HepG2 (cell line): ENCODE data around the gene ULBP2. TPM values are rescaled to one million over a fixed set of nuclear protein-coding genes. Genes with fewer than 3 reads are reported as not detected.
A peak's percentile ranks its signal among the peaks of the same experiment; 100 is the strongest.

Experiments
- ATAC-seq: fragments of 200-7000 bp; cut with Tn5 transposase; 3 replicates; pipeline ENCODE4 v1.9.1; 2020; ENCODE audit warnings: mild to moderate bottlenecking, moderate library complexity
- BruUV-seq: library from RNA; stranded (reverse); fragments of 400-500 nt; replicated peaks from 2 replicates; lab custom pipeline; 2021; lab: Mats Ljungman, UMichigan
- CTCF ChIA-PET: fragments of 300-600 bp; formaldehyde crosslinking; extraction: SDS; loops from one replicate; lab custom pipeline; 2021; ENCODE audit warnings: low total read pairs, inconsistent platforms, low intra/inter-chr PET ratio; lab: Yijun Ruan, JAX
- POLR2A ChIA-PET: fragments of 350-600 bp; sonication (Branson Sonifier 250); formaldehyde crosslinking; loops from one replicate; lab custom pipeline; 2020; ENCODE audit warnings: antibody characterized with exemption, inconsistent platforms; lab: Yijun Ruan, JAX
- DNase-seq: peaks from one replicate; pipeline ENCODE4 v3.0.0-alpha.2; 2015; ENCODE audit warnings: low spot score
- FAIRE-seq: peaks from 3 replicates; lab custom pipeline; 2011; peaks lifted over from hg19 to GRCh38; lab: Jason Lieb, UNC
- H2AFZ ChIP-seq: one replicate; pipeline ENCODE4 v1.6.1; 2011; ENCODE audit warnings: low read length, inconsistent platforms
- H3K27ac ChIP-seq: fragments of 300-600 bp; 3 replicates; pipeline ENCODE4 v1.8.0; 2011; ENCODE audit warnings: mixed run types, mild to moderate bottlenecking, mixed read lengths, low read length, inconsistent platforms; ENCODE audit not compliant: insufficient read depth; ENCODE audit errors: extremely low read length
- H3K27me3 ChIP-seq, 2 experiments: fragments of 200-600 bp in 1 of 2; 2 replicates in 1 of 2; 3 replicates in 1 of 2; pipeline versions ENCODE4 v1.6.0 to v1.8.0; 2011; ENCODE audit warnings: low read length in 2 of 2, mild to moderate bottlenecking in 2 of 2, moderate library complexity in 2 of 2, inconsistent platforms in 1 of 2; ENCODE audit not compliant: insufficient read depth in 2 of 2, control insufficient read depth in 1 of 2
- H3K36me3 ChIP-seq, 2 experiments: fragments of 200-600 bp in 1 of 2; replicated peaks in 1 of 2; 2 replicates in 1 of 2; 3 replicates in 1 of 2; pipeline versions ENCODE4 v1.5.1 to v1.8.0; 2011; ENCODE audit warnings: low read length in 2 of 2, inconsistent platforms in 1 of 2; ENCODE audit not compliant: insufficient read depth in 2 of 2, control insufficient read depth in 1 of 2
- H3K4me1 ChIP-seq: 2 replicates; pipeline ENCODE4 v1.5.1; 2012; ENCODE audit warnings: low read length, inconsistent platforms; ENCODE audit not compliant: insufficient read depth
- H3K4me2 ChIP-seq: 2 replicates; pipeline ENCODE4 v1.6.0; 2011; ENCODE audit warnings: low read depth, low read length, inconsistent platforms
- H3K4me3 ChIP-seq, 3 experiments: fragments of 200-600 bp in 1 of 3; sonication (generic), shearing (Covaris generic) in 1 of 3; replicated peaks in 1 of 3; 2 replicates each; pipeline ENCODE4 v1.5.1; 2011 to 2016; ENCODE audit warnings: low read length in 3 of 3, inconsistent platforms in 2 of 3, low read depth in 2 of 3, mild to moderate bottlenecking in 2 of 3, control low read depth in 1 of 3, mixed read lengths in 1 of 3; ENCODE audit not compliant: insufficient read depth in 1 of 3
- H3K79me2 ChIP-seq: one replicate; pipeline ENCODE4 v1.6.1; 2011; ENCODE audit warnings: low read length, inconsistent platforms; ENCODE audit not compliant: insufficient read depth
- H3K9ac ChIP-seq: 2 replicates; pipeline ENCODE4 v1.6.0; 2011; ENCODE audit warnings: mild to moderate bottlenecking, low read depth, low read length, inconsistent platforms; ENCODE audit not compliant: insufficient read depth
- H3K9me3 ChIP-seq: 2 replicates; pipeline ENCODE4 v1.5.1; 2012; ENCODE audit warnings: mild to moderate bottlenecking, low read length
- H4K20me1 ChIP-seq: 2 replicates; pipeline ENCODE4 v1.6.0; 2011; ENCODE audit warnings: inconsistent platforms, mild to moderate bottlenecking, low read length, moderate library complexity; ENCODE audit not compliant: insufficient read depth
- CSRNP1 ChIP-seq: sonication (generic); formaldehyde crosslinking; IDR thresholded peaks from 2 replicates; pipeline ENCODE4 v1.8.1; 2023; ENCODE audit warnings: mild to moderate bottlenecking, missing genetic modification reagents
- ELF3 ChIP-seq: IDR thresholded peaks from 2 replicates; pipeline ENCODE4 v1.6.1; 2016; ENCODE audit warnings: missing genetic modification reagents, missing compliant biosample characterization
- FLYWCH1 ChIP-seq: sonication (generic); formaldehyde crosslinking; IDR thresholded peaks from 2 replicates; pipeline ENCODE4 v1.8.1; 2023; ENCODE audit warnings: mild to moderate bottlenecking, missing genetic modification reagents
- FOSL1 ChIP-seq: sonication (generic); formaldehyde crosslinking; IDR thresholded peaks from 2 replicates; pipeline ENCODE4 v1.9.0; 2021; ENCODE audit warnings: missing genetic modification reagents, borderline replicate concordance
- FOXC1 ChIP-seq: sonication (generic); formaldehyde crosslinking; IDR thresholded peaks from 2 replicates; pipeline ENCODE4 v1.8.0; 2022; ENCODE audit warnings: mild to moderate bottlenecking, missing genetic modification reagents, borderline replicate concordance
- FOXJ3 ChIP-seq: sonication (generic); formaldehyde crosslinking; IDR thresholded peaks from 2 replicates; pipeline ENCODE4 v1.4.0; 2020; ENCODE audit warnings: missing genetic modification reagents, mild to moderate bottlenecking, borderline replicate concordance
- HNF1B ChIP-seq: sonication (generic); formaldehyde crosslinking; IDR thresholded peaks from 2 replicates; pipeline ENCODE4 v1.5.1; 2020; ENCODE audit warnings: mild to moderate bottlenecking, moderate library complexity, missing genetic modification reagents
- HNRNPLL ChIP-seq: fragments of 200-400 bp; formaldehyde crosslinking; IDR thresholded peaks from 2 replicates; pipeline ENCODE4 v1.6.1; 2017; ENCODE audit warnings: mild to moderate bottlenecking, low read depth, low read length; ENCODE audit not compliant: poor library complexity, severe bottlenecking
- HOXD1 ChIP-seq: sonication (generic); formaldehyde crosslinking; IDR thresholded peaks from 2 replicates; pipeline ENCODE4 v1.5.0; 2020; ENCODE audit warnings: missing genetic modification reagents
- NFE2 ChIP-seq: sonication (generic); formaldehyde crosslinking; IDR thresholded peaks from 2 replicates; pipeline ENCODE4 v1.4.0; 2020; ENCODE audit warnings: missing genetic modification reagents
- SIN3A ChIP-seq: IDR thresholded peaks from 2 replicates; pipeline ENCODE4 v1.6.1; 2011; ENCODE audit warnings: low read depth, mild to moderate bottlenecking, control low read depth, low read length, borderline replicate concordance
- TARDBP ChIP-seq: sonication (generic); formaldehyde crosslinking; IDR thresholded peaks from 2 replicates; pipeline ENCODE4 v1.8.0; 2022; ENCODE audit warnings: mild to moderate bottlenecking, missing genetic modification reagents
- ZBTB10 ChIP-seq: sonication (generic); formaldehyde crosslinking; IDR thresholded peaks from 2 replicates; pipeline ENCODE4 v1.4.0; 2020; ENCODE audit warnings: missing genetic modification reagents, borderline replicate concordance
- ZNF232 ChIP-seq: sonication (generic); formaldehyde crosslinking; IDR thresholded peaks from 2 replicates; pipeline ENCODE4 v1.4.0; 2020; ENCODE audit warnings: missing genetic modification reagents, borderline replicate concordance
- ZNF30 ChIP-seq: sonication (generic); formaldehyde crosslinking; IDR thresholded peaks from 2 replicates; pipeline ENCODE4 v1.5.0; 2020; ENCODE audit warnings: mild to moderate bottlenecking, missing genetic modification reagents
- ZNF484 ChIP-seq: sonication (generic); formaldehyde crosslinking; IDR thresholded peaks from 2 replicates; pipeline ENCODE4 v1.5.1; 2020; ENCODE audit warnings: mild to moderate bottlenecking, low read depth, missing genetic modification reagents, borderline replicate concordance
- ZNF562 ChIP-seq: sonication (generic); formaldehyde crosslinking; IDR thresholded peaks from 2 replicates; pipeline ENCODE4 v1.8.0; 2022; ENCODE audit warnings: missing genetic modification reagents, borderline replicate concordance
- ZNF616 ChIP-seq: sonication (generic); formaldehyde crosslinking; IDR thresholded peaks from 2 replicates; pipeline ENCODE4 v1.5.0; 2020; ENCODE audit warnings: low read depth, mild to moderate bottlenecking, missing genetic modification reagents
- WGBS: methylation state at CpG from one replicate; pipeline ENCODE4 v1.1.6; 2017; ENCODE audit warnings: low lambda C conversion rate; 5-methylcytosine and 5-hydroxymethylcytosine counted together
- in situ Hi-C: cut with HindIII; loops from 2 replicates; pipeline ENCODE4 v1.10.0; 2017; ENCODE audit warnings: low pct_unique_long_range_greater_than_20kb; ENCODE audit not compliant: extremely low pct_ligation_motif_present
- intact Hi-C: fragments of 100-400 bp; cut with micrococcal nuclease; formaldehyde crosslinking; loops from one replicate; pipeline ENCODE4 v1.10.0; 2022; ENCODE audit not compliant: unreplicated experiment
- polyA plus RNA-seq, 8 experiments: library from polyadenylated mRNA; depleted of rRNA in 3 of 8; stranded (reverse) in 7 of 8; unstranded in 1 of 8; fragments of >200 nt; fragmentation: Illumina TruSeq in 4 of 8; extraction: Trizol in 4 of 8; gene quantifications; 2 replicates each; pipeline versions ENCODE4 v1.2.1 to v1.2.3, GENCODE V29; 2011 to 2016; ENCODE audit warnings: low read depth in 4 of 8, missing spikeins in 1 of 8, mixed read lengths in 1 of 8; ENCODE audit not compliant: insufficient read depth in 1 of 8
- total RNA-seq, 5 experiments: library from RNA; depleted of rRNA; stranded (reverse); fragments of >200 nt; fragmentation: Illumina TruSeq; extraction: Trizol; gene quantifications; 2 replicates each; pipeline ENCODE4 v1.2.3, GENCODE V29; 2016; ENCODE audit warnings: low read depth in 1 of 5

Gene ULBP2
- total and polyA plus RNA-seq, 2 of the 13 experiments (the other 11 are each of a cell fraction or from before 2014, with no cell fraction given), result not detected

- Histone ChIP-seq H3K79me2 (no peaks in the 10 kb centered on the region), H3K4me1 (peaks cover 34% of the 10 kb centered on the region), H3K27me3 (peaks cover 13 to 74% of the 10 kb centered on the region in 2 experiments), H3K9ac (no peak within 1 kb of the TSS; the same call in 1 of the 2 replicates), H4K20me1 (no peaks in the 10 kb centered on the region), H3K4me3 (peak within 1 kb of the TSS; percentile 44 to 70 (median 58); a peak in 5 of 6 replicates), H2AFZ (no peak within 1 kb of the TSS), H3K4me2 (peak within 1 kb of the TSS; percentile 79), H3K36me3 (no peaks in the 10 kb centered on the region; a peak in 1 of 5 replicates), H3K9me3 (no peaks in the 10 kb centered on the region), H3K27ac (no peak within 1 kb of the TSS)
- FAIRE-seq (peak; percentile 76), ATAC-seq (peak; percentile 59), DNase-seq (peak; percentile 72)
- intact Hi-C loops (no loop called here), in situ Hi-C loops (loop anchor here (5.0 kb wide), 2 partner anchors 80 to 200 kb away; no protein-coding TSS in a partner anchor)
- CTCF ChIA-PET, result no interaction called here
- WGBS, result 2% methylated on average over 23 of the region's 40 CpGs
- POLR2A ChIA-PET, result no interaction called here
- BruUV-seq, result no TSS peak
- TF ChIP-seq HNRNPLL, result peak; percentile 61
- TF ChIP-seq FOXJ3 (CRISPR knock-in tag), result no peak
- TF ChIP-seq NFE2 (CRISPR knock-in tag), result no peak
- no peak for TF ChIP-seq FLYWCH1 (CRISPR knock-in tag)
- no peak for TF ChIP-seq FOXC1 (CRISPR knock-in tag)
- TF ChIP-seq HOXD1 (CRISPR knock-in tag), result no peak
- no peak for TF ChIP-seq SIN3A
- no peak for TF ChIP-seq ZNF562 (CRISPR knock-in tag)
- peak; percentile 37; the same call in 1 of the 2 replicates for TF ChIP-seq ZNF232 (CRISPR knock-in tag)
- no peak for TF ChIP-seq ZNF616 (CRISPR knock-in tag)
- TF ChIP-seq ELF3, result peak; percentile 13
- TF ChIP-seq CSRNP1, result no peak
- no peak for TF ChIP-seq ZNF484
- TF ChIP-seq FOSL1, result no peak
- no peak for TF ChIP-seq ZNF30 (CRISPR knock-in tag)
- no peak for TF ChIP-seq TARDBP (CRISPR knock-in tag)
- 0 out of 2 replicates have a peak, but pooled peaks have one; percentile 43 for TF ChIP-seq HNF1B (CRISPR knock-in tag)
- 0 out of 2 replicates have a peak, but pooled peaks have one; percentile 23 for TF ChIP-seq ZBTB10 (CRISPR knock-in tag)
Observed at GRCh38 chr6:149922642-149923326, 19.0 kb upstream of the ULBP2 start, which contains the start of gene RAET1G. TSS of gene RAET1G (minus strand) at chr6:149923121. CDS start at chr6:149923010, 111 bp downstream.
